ENCODE data around the gene SYTL2.

- TF ChIP-seq POLR2A (IDR thresholded peaks at IDR 0.05), result no peak
- TF ChIP-seq CTCF (IDR thresholded peaks at IDR 0.05), result no peak
- no peak for TF ChIP-seq EP300 (IDR thresholded peaks at IDR 0.05)
Measured at GRCh38 chr11:85732965-85733364, 78.0 kb downstream of the SYTL2 start.
